HepG2 (cell line): ENCODE results near the gene ATP4B. TPM values are rescaled to one million over a fixed set of nuclear protein-coding genes. Genes with fewer than 3 reads are reported as not detected.

Source experiments
- ATAC-seq: fragments of 200-7000 bp; cut with Tn5 transposase; 3 replicates; pipeline ENCODE4 v1.9.1; 2020; ENCODE audit warnings: mild to moderate bottlenecking, moderate library complexity
- BruUV-seq: library from RNA; stranded (reverse); fragments of 400-500 nt; replicated peaks from 2 replicates; lab custom pipeline; 2021; lab: Mats Ljungman, UMichigan
- CTCF ChIA-PET: fragments of 300-600 bp; formaldehyde crosslinking; extraction: SDS; loops from one replicate; lab custom pipeline; 2021; ENCODE audit warnings: low total read pairs, inconsistent platforms, low intra/inter-chr PET ratio; lab: Yijun Ruan, JAX
- POLR2A ChIA-PET: fragments of 350-600 bp; sonication (Branson Sonifier 250); formaldehyde crosslinking; loops from one replicate; lab custom pipeline; 2020; ENCODE audit warnings: antibody characterized with exemption, inconsistent platforms; lab: Yijun Ruan, JAX
- DNase-seq: peaks from one replicate; pipeline ENCODE4 v3.0.0-alpha.2; 2015; ENCODE audit warnings: low spot score
- FAIRE-seq: peaks from 3 replicates; lab custom pipeline; 2011; peaks lifted over from hg19 to GRCh38; lab: Jason Lieb, UNC
- H2AFZ ChIP-seq: one replicate; pipeline ENCODE4 v1.6.1; 2011; ENCODE audit warnings: low read length, inconsistent platforms
- H3K27ac ChIP-seq: fragments of 300-600 bp; 3 replicates; pipeline ENCODE4 v1.8.0; 2011; ENCODE audit warnings: mixed run types, mild to moderate bottlenecking, mixed read lengths, low read length, inconsistent platforms; ENCODE audit not compliant: insufficient read depth; ENCODE audit errors: extremely low read length
- H3K27me3 ChIP-seq, 2 experiments: fragments of 200-600 bp in 1 of 2; 2 replicates in 1 of 2; 3 replicates in 1 of 2; pipeline versions ENCODE4 v1.6.0 to v1.8.0; 2011; ENCODE audit warnings: low read length in 2 of 2, mild to moderate bottlenecking in 2 of 2, moderate library complexity in 2 of 2, inconsistent platforms in 1 of 2; ENCODE audit not compliant: insufficient read depth in 2 of 2, control insufficient read depth in 1 of 2
- H3K36me3 ChIP-seq, 2 experiments: fragments of 200-600 bp in 1 of 2; replicated peaks in 1 of 2; 2 replicates in 1 of 2; 3 replicates in 1 of 2; pipeline versions ENCODE4 v1.5.1 to v1.8.0; 2011; ENCODE audit warnings: low read length in 2 of 2, inconsistent platforms in 1 of 2; ENCODE audit not compliant: insufficient read depth in 2 of 2, control insufficient read depth in 1 of 2
- H3K4me1 ChIP-seq: 2 replicates; pipeline ENCODE4 v1.5.1; 2012; ENCODE audit warnings: low read length, inconsistent platforms; ENCODE audit not compliant: insufficient read depth
- H3K4me2 ChIP-seq: 2 replicates; pipeline ENCODE4 v1.6.0; 2011; ENCODE audit warnings: low read depth, low read length, inconsistent platforms
- H3K4me3 ChIP-seq, 3 experiments: fragments of 200-600 bp in 1 of 3; sonication (generic), shearing (Covaris generic) in 1 of 3; replicated peaks in 1 of 3; 2 replicates each; pipeline ENCODE4 v1.5.1; 2011 to 2016; ENCODE audit warnings: low read length in 3 of 3, inconsistent platforms in 2 of 3, low read depth in 2 of 3, mild to moderate bottlenecking in 2 of 3, control low read depth in 1 of 3, mixed read lengths in 1 of 3; ENCODE audit not compliant: insufficient read depth in 1 of 3
- H3K79me2 ChIP-seq: one replicate; pipeline ENCODE4 v1.6.1; 2011; ENCODE audit warnings: low read length, inconsistent platforms; ENCODE audit not compliant: insufficient read depth
- H3K9ac ChIP-seq: 2 replicates; pipeline ENCODE4 v1.6.0; 2011; ENCODE audit warnings: mild to moderate bottlenecking, low read depth, low read length, inconsistent platforms; ENCODE audit not compliant: insufficient read depth
- H3K9me3 ChIP-seq: 2 replicates; pipeline ENCODE4 v1.5.1; 2012; ENCODE audit warnings: mild to moderate bottlenecking, low read length
- H4K20me1 ChIP-seq: 2 replicates; pipeline ENCODE4 v1.6.0; 2011; ENCODE audit warnings: inconsistent platforms, mild to moderate bottlenecking, low read length, moderate library complexity; ENCODE audit not compliant: insufficient read depth
- BRCA1 ChIP-seq: sonication (generic); formaldehyde crosslinking; IDR thresholded peaks from 2 replicates; pipeline ENCODE4 v1.4.0; 2020; ENCODE audit warnings: missing genetic modification reagents
- CAMTA2 ChIP-seq: sonication (generic); formaldehyde crosslinking; IDR thresholded peaks from 2 replicates; pipeline ENCODE4 v1.4.0; 2020; ENCODE audit warnings: mild to moderate bottlenecking, missing genetic modification reagents, borderline replicate concordance
- FOXA1 ChIP-seq, 2 experiments: fragments of 450-650 bp in 1 of 2; sonication (generic) in 1 of 2; formaldehyde crosslinking in 1 of 2; IDR thresholded peaks; 2 replicates each; pipeline versions ENCODE4 v1.4.0 to v1.6.1; 2016 to 2020; ENCODE audit warnings: missing genetic modification reagents in 1 of 2
- HES4 ChIP-seq: sonication (generic); formaldehyde crosslinking; IDR thresholded peaks from 2 replicates; pipeline ENCODE4 v1.9.0; 2021; ENCODE audit warnings: mild to moderate bottlenecking, missing genetic modification reagents, borderline replicate concordance
- HNRNPH1 ChIP-seq: fragments of 200-400 bp; formaldehyde crosslinking; optimal IDR thresholded peaks from 2 replicates; pipeline ENCODE3; 2017; ENCODE audit warnings: mild to moderate bottlenecking, low read depth, low read length
- KDM6A ChIP-seq: IDR thresholded peaks from 2 replicates; pipeline ENCODE4 v1.6.1; 2016; ENCODE audit warnings: low read depth
- ONECUT2 ChIP-seq: sonication (generic); formaldehyde crosslinking; IDR thresholded peaks from 2 replicates; pipeline ENCODE4 v1.4.0; 2020; ENCODE audit warnings: missing genetic modification reagents
- PHF20 ChIP-seq: sonication (generic); formaldehyde crosslinking; IDR thresholded peaks from 2 replicates; pipeline ENCODE4 v1.5.0; 2020; ENCODE audit warnings: mild to moderate bottlenecking, missing genetic modification reagents
- RFX1 ChIP-seq: fragments of 450-650 bp; IDR thresholded peaks from 2 replicates; pipeline ENCODE4 v1.6.1; 2017
- SMAD1 ChIP-seq: sonication (generic); formaldehyde crosslinking; IDR thresholded peaks from 2 replicates; pipeline ENCODE4 v1.4.0; 2020; ENCODE audit warnings: missing genetic modification reagents, low read depth, mild to moderate bottlenecking, borderline replicate concordance
- ZBTB10 ChIP-seq: sonication (generic); formaldehyde crosslinking; IDR thresholded peaks from 2 replicates; pipeline ENCODE4 v1.4.0; 2020; ENCODE audit warnings: missing genetic modification reagents, borderline replicate concordance
- ZFY ChIP-seq: sonication (generic); formaldehyde crosslinking; IDR thresholded peaks from 2 replicates; pipeline ENCODE4 v1.4.0; 2020; ENCODE audit warnings: missing genetic modification reagents
- ZNF329 ChIP-seq: sonication (generic); formaldehyde crosslinking; IDR thresholded peaks from 2 replicates; pipeline ENCODE4 v1.9.0; 2021; ENCODE audit warnings: low read depth, mild to moderate bottlenecking, missing genetic modification reagents
- ZNF777 ChIP-seq: sonication (generic); formaldehyde crosslinking; IDR thresholded peaks from 2 replicates; pipeline ENCODE4 v1.4.0; 2020; ENCODE audit warnings: missing genetic modification reagents
- ZNF883 ChIP-seq: sonication (generic); formaldehyde crosslinking; IDR thresholded peaks from 2 replicates; pipeline ENCODE4 v1.5.1; 2020; ENCODE audit warnings: mild to moderate bottlenecking, missing genetic modification reagents; ENCODE audit errors: not compliant biosample characterization
- WGBS: methylation state at CpG from one replicate; pipeline ENCODE4 v1.1.6; 2017; ENCODE audit warnings: low lambda C conversion rate; 5-methylcytosine and 5-hydroxymethylcytosine counted together
- in situ Hi-C: cut with HindIII; loops from 2 replicates; pipeline ENCODE4 v1.10.0; 2017; ENCODE audit warnings: low pct_unique_long_range_greater_than_20kb; ENCODE audit not compliant: extremely low pct_ligation_motif_present
- intact Hi-C: fragments of 100-400 bp; cut with micrococcal nuclease; formaldehyde crosslinking; loops from one replicate; pipeline ENCODE4 v1.10.0; 2022; ENCODE audit not compliant: unreplicated experiment
- polyA plus RNA-seq, 8 experiments: library from polyadenylated mRNA; depleted of rRNA in 3 of 8; stranded (reverse) in 7 of 8; unstranded in 1 of 8; fragments of >200 nt; fragmentation: Illumina TruSeq in 4 of 8; extraction: Trizol in 4 of 8; gene quantifications; 2 replicates each; pipeline versions ENCODE4 v1.2.1 to v1.2.3, GENCODE V29; 2011 to 2016; ENCODE audit warnings: low read depth in 4 of 8, missing spikeins in 1 of 8, mixed read lengths in 1 of 8; ENCODE audit not compliant: insufficient read depth in 1 of 8
- total RNA-seq, 5 experiments: library from RNA; depleted of rRNA; stranded (reverse); fragments of >200 nt; fragmentation: Illumina TruSeq; extraction: Trizol; gene quantifications; 2 replicates each; pipeline ENCODE4 v1.2.3, GENCODE V29; 2016; ENCODE audit warnings: low read depth in 1 of 5

ATP4B gene
- total and polyA plus RNA-seq, 2 of the 13 experiments (the other 11 are each of a cell fraction or from before 2014, with no cell fraction given), result not detected

GRCh38 chr13:113651511-113652403 lies 6.2 kb downstream of the ATP4B start:
- in situ Hi-C loops (no loop called here), intact Hi-C loops (no loop called here)
- CTCF ChIA-PET, result no interaction called here
- Histone ChIP-seq H3K27me3 (no peaks in the 10 kb centered on the region), H3K4me2 (no peak overlapping the region), H3K4me3 (no peak overlapping the region), H2AFZ (no peak overlapping the region), H3K9ac (no peak overlapping the region), H3K27ac (no peak overlapping the region), H3K36me3 (no peaks in the 10 kb centered on the region), H3K4me1 (no peaks in the 10 kb centered on the region), H4K20me1 (no peaks in the 10 kb centered on the region), H3K79me2 (no peaks in the 10 kb centered on the region), H3K9me3 (no peaks in the 10 kb centered on the region)
- no TSS peak for BruUV-seq
- FAIRE-seq (no peak), DNase-seq (no peak), ATAC-seq (no peak)
- POLR2A ChIA-PET, result no interaction called here
- WGBS, result 87% methylated on average over 22 of the region's 37 CpGs
- TF ChIP-seq ZNF777 (CRISPR knock-in tag), result no peak

- Histone ChIP-seq H3K4me2 (no peak overlapping the region), H3K27ac (no peak overlapping the region), H3K9me3 (no peaks in the 10 kb centered on the region), H2AFZ (no peak overlapping the region), H3K4me3 (no peak overlapping the region), H3K9ac (no peak overlapping the region), H3K79me2 (no peaks in the 10 kb centered on the region), H3K27me3 (no peaks in the 10 kb centered on the region), H3K4me1 (no peaks in the 10 kb centered on the region), H3K36me3 (no peaks in the 10 kb centered on the region), H4K20me1 (no peaks in the 10 kb centered on the region)
- in situ Hi-C loops (no loop called here), intact Hi-C loops (no loop called here)
- ChIA-PET POLR2A (no interaction called here), CTCF (no interaction called here)
- DNase-seq, result no peak
- 90% methylated on average over 16 of the region's 16 CpGs for whole genome bisulfite sequencing
- ATAC-seq, result no peak
- BruUV-seq, result no TSS peak
- no peak for FAIRE-seq
- TF ChIP-seq ZBTB10 (CRISPR knock-in tag) (no peak), CAMTA2 (no peak), PHF20 (CRISPR knock-in tag) (no peak), KDM6A (no peak), BRCA1 (CRISPR knock-in tag) (no peak), HES4 (CRISPR knock-in tag) (no peak), ZFY (CRISPR knock-in tag) (no peak), FOXA1 (IDR thresholded peaks at IDR 0.05) (no peak), FOXA1 (CRISPR knock-in tag; IDR thresholded peaks at IDR 0.05) (no peak), SMAD1 (no peak), ZNF883 (CRISPR knock-in tag) (no peak), ZNF329 (CRISPR knock-in tag) (no peak), HNRNPH1 (no peak), ONECUT2 (CRISPR knock-in tag) (no peak), RFX1 (no peak)
These were observed 7.3 kb downstream of the ATP4B start for GRCh38 chr13:113650731-113651148.
